HG03196 (cell line): ENCODE data around the gene WFDC1.

ENCODE experiments used
- ATAC-seq: cut with Tn5 transposase; IDR thresholded peaks from one replicate; pipeline ENCODE4 v1.9.1; 2021; ENCODE audit not compliant: unreplicated experiment

The WFDC1 gene, protein sequence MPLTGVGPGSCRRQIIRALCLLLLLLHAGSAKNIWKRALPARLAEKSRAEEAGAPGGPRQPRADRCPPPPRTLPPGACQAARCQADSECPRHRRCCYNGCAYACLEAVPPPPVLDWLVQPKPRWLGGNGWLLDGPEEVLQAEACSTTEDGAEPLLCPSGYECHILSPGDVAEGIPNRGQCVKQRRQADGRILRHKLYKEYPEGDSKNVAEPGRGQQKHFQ

DNA sequence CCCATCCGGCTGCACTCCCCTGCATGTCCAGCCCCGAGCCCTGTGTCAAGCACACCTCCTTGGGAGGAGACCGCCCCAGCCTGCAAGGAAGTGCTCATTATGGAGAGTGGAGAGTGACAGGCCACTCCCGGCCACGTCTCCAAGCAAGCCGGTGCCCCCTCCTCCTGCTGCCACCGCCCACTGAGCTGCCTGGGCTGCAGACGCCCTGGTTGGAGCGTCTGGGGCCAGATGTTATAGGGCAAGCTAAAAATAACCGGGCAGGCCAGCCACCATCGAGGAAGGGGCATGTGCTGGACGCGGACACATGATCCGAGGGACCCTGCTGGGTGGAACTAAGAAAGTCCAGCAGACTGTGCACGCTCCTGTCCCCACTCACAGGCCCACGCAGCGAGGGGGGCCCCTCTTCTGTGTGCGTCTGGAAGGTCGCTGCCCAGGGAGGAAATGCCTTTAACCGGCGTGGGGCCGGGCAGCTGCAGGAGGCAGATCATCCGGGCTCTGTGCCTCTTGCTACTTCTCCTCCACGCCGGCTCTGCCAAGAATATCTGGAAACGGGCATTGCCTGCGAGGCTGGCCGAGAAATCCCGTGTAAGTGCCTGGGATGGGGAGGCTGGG is at the start of gene WFDC1:
Gene WFDC1 (plus strand): TSS at position 348 of the 612 bp plus-strand sequence. CDS start 94 bp downstream, at position 442.
- ATAC-seq: no peak

DNA sequence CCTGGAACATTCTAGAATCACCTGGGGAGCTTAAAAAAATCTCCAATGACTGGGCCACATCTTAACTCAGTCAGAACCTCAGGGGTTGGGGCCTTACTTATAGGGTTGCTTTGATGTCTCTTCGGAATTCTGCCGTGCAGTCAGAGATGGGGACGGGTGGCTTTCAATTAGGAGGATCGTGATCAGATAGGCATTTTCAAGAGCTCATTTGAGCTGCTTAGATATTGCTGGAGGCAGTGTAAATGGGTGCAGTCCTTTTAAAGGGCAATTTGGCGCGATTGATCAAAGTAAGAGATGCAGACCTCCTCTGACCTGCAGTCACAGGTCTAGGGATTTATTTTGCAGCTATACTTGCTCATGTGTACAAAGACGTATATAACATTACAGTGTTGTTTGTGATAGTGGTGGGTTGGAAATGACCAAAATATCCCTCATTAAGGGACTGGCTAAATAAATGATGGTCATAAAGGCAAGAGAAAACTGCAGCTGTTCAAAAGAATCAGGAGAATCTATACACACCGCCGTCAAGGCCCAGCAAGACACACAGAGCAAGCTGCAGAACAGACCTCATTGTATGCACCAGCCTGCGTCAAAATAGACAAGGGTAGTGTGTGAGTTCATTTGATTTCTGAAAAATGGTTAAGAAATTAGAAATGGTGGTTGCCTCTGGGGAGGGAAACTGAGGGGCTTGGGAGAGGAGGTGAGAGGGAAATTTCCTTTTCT is 48.6 kb upstream of the WFDC1 start:
- ATAC-seq: no peak

DNA sequence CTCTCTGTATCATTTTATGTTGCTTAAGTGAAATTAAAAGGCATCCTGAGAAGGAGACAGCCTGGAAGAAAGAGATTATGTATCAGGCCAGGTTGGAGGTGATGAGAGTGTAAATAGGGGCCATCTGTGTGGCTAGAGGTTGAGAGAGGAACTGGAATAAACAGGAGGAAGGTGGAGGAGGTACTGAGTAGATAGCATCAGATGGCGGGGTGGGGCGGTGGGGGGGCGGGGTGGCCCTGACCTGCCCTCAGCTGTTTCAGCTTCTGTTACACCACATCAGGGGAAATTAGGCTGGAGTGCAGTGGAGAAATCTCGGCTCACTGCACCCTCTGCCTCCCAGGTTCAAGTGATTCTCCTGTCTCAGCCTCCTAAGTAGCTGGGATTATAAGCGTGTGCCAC is 48.0 kb upstream of the WFDC1 start:
- no peak for ATAC-seq

DNA sequence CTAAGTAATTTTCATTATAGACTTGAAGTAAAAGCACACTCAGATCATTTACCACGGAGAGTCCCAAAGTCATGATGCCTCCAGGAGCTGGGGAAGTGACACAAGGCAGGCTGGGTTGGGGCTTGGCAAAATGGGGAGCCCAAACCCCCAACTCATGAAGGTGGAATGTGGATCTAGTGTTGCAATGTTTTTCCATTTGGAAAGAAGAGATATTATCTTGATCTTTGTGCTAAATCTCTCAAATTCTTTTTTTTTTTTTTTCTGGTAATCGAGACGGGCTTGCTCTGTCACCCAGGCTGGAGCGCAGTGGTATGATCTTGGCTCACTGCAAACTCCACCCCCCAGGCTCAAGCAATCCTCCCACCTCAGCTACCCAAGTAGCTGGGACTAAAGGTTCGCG is 47.3 kb upstream of the WFDC1 start:
- no peak for ATAC-seq

DNA sequence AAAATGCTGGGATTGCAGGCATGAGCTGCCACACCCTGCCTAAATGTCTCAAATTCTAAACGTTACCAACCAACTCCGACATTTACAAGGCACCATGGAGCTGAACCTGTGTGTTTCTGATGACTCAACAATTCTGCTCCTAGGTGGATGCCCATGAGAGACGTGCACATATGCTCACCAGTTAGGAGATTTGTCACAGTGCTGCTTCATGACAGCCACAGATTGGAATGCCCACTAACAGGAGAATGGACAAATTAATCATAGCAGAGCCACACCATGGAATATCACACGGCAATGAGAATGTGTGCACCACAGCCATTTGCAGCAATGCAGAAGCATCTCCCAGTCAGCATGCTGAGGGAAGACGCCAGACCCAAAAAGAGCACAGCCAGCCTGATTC is 46.8 kb upstream of the WFDC1 start:
- no peak for ATAC-seq

DNA sequence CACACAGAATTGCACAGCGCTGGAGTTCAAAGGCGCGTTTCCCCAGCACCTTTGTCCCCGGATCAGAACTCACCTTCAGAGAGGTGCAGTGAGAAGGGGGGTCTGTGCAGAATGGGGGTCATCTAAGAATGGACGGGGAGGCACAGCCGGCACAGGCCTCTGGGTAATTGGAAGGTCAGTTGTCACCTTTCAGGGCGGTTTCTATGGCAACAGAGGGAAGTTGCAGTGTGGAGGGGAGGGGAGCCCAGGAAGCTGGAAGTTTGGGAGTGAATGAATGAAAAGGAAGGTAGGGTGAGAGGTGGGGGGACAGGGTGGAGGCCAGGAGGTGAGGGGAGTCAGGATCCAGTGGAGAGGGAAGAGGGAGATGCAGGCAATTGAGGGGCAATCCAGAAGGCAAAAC is 42.5 kb upstream of the WFDC1 start:
- no peak for ATAC-seq

DNA sequence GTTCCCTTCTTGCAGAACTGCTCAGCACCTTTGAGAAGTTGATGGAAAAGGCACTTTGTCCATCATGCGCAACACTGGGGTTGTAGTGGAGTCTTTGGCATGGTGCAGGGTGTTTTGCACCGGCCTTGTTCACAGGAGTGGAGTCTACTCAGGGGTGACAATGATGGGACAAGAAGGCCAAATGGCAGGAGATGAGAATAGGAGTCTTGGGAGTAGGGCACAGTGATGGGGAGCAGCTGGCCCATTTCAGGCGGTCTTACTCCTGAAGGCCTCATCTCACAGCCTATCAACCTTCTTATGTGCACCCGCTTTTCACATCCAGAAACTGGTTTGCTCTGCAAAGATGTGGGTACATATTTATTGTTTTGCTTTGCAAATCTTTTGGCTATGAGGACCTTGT is 41.5 kb upstream of the WFDC1 start:
- no peak for ATAC-seq

DNA sequence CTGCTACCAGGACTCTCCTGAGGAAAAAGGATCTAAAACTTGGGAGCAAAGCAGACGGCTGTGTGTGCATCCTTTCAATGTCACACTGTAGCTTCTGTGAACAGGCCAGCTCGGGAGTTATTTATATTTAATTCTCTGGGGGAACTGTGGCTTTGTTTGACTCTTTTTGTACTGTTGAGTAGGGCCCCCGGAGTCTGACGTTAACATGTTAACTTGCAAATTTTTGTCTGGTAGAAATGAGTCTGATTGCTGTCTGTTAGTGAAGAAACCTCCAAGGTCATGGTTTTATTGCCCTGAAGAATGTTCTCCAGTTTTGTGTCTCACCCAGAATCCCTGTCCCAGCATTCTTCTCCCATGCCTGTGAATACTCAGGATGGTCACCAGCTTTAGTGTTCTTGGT is 40.6 kb upstream of the WFDC1 start:
- no peak for ATAC-seq

DNA sequence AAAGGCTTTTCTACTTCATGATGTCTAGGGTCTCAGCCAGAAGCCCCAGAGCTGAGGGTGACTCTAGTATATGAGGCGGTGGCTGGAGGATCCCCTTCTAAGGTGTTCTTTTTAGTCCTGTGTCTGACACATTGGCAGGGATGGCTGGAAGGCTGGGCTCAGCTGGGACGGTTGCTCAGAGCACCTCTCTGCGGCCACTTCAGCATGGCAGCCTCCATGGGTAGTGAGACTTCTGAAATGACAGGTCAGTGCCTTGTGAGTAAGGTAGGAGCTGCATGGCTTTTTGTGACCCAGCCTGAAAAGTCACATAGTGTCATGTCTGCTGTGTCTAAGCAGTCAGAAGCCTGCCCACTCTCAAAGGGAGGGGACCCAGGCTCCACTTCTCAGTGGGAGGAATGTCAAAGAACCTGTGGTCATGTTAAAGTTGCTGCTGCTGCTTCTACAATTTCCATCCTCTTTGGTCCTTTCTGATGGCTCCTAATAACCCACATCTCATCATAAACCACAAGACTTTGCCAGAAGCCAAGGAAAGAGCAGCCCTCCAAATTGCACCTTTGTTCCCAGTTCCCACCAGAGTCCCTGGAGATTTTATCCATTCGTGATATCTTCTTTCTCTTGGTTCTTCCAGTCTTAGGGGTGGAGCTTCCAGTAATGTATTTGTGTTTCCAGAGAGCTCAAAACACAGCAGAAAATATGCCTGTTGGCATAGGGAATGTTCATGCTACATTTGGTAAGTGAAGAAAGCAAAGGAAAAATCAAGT is 39.4 kb upstream of the WFDC1 start:
- ATAC-seq: no peak

DNA sequence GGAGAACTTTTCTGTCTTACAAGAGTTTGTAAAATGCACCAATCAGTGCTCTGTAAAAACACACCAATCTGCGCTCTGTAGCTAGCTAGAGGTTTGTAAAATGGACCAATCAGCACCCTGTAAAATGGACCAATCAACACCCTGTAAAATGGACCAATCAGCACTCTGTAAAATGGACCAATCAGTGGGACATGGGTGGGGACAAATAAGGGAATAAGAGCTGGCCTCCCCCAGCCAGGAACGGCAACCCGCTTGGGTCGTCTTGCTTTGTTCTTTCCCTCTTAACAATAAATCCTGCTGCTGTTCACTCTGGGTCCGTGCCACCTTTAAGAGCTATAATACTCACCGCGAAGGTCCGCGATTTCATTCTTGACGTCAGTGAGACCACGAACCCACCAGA is 36.4 kb upstream of the WFDC1 start:
- ATAC-seq: no peak

DNA sequence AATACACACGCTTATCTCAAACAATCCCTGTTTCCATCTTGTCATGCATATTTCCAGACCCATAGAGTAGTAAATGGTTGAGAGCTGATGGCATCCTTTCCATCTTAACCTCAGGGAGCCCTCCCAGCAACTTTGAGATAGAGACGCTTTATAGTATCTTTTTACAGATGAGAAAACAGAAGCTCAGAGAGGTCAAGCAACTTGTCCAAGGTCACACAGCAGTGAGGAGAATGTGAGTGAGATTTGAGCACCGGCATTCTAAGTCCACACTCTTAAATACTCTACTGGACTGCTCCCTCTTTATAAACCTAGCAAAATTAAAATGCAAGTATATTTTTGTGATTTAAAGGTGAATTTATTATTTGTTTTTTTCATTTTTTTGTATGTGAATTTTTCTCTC is 35.0 kb upstream of the WFDC1 start:
- ATAC-seq: no peak

DNA sequence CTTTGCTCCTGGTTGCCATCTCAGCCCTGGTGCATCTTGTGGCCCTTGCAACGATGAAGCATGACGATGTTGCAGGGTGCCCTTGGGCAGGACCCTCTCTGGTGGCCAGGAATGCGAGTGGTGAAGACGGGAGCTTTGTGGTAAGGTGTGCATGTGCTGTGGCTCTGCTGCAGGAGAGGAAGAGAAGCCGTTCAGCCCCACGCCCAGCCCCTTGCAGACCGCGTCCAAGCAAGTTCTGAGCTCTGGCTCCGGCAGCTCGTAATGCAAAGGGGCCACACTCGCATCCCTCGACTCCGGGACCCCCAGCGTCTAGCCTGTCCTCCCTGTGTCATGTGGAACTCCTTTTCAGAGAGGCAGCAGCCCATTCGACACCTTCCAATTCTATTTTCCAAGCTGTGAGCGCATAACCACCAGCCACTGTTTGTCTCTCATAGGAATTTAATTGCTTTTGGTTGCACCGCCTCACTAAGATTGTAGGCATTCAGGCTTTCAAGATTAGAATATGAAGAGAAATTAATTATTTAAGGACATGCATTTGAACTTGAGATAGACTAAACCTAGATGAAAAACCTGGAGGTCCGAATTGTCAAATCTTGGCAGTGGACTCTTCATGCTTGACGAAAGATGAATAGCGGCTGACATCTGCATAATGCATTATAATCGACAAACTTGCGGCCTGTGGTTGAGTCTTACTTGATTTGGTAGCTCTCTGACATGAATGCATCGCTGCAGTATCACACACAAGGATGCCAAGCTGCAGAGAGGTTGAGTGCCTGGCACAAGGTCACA is 33.7 kb upstream of the WFDC1 start:
- no peak for ATAC-seq

DNA sequence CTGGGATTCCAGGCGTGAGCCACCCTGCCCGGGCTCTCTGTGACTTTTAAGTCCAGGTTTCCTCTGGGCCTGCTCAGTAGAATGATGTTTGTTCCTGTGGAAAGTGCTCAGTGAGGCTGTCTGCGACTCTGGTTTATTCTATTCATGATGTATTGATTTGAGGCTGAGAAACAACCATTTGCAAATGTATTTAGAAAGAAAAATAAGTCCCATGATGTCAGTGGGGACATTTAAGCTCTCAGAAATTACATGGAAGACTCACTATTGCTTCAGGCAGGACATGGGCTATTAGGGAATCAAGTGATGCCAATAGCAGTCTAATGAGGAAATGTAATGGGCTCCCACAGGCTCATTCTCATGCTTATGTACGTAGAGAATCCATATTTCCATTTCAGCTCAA is 32.6 kb upstream of the WFDC1 start:
- no peak for ATAC-seq

DNA sequence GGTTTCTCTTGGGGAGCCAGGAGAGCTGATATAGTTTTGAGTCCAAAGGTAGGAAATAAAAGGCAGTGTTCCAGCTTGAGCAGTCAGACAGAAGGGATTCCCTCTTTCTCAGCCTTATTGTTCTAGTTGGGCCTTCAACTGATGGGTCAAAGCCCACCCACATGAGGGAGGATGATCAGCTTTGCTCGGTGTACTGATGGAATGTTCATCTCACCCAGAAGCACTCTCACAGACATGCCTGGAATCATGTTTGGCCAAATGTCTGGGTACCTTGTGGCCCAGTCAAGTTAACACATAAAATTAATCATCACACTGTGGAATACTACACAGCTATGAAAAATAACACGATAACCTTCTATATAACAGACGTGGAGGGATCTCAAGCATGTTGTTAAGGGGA is 31.7 kb upstream of the WFDC1 start:
- no peak for ATAC-seq

DNA sequence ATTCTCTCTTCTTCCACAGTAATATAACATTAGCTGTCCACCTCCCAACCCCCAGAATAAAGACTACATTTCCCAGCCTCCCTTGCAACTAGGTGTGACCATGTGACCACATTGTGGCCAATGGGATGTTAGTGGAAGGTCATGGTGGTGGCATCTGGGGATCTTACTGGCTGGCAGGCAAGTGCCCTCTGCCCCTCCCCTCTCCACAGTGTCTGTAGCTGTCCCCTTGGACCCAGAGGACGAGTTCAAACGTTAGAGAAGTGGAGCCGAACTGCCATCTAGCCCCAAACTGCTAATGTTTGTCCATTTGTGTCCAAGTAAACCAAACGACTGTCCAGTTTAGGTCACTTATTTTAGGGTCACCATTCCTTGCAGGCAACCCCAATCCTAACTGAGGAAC is 28.2 kb upstream of the WFDC1 start:
- ATAC-seq: no peak

DNA sequence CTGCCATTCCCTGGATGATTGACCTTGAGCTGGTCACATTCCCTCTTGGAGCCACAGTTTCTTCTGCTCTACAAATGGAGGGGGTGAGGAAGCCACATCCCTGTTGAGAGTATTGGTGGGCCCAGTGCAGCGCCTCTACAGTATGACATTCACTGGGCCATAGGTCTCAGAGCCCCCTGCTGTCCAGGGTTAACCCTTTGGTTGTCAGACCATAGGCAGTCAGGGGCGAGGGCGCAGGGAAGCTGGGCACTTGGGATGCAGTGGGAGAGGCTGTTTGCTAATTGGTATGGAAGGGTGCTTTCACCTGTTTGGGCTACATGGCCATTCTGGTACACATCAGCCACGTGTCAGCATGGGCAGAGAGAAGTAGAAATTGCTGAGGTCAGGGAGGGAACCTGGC is 27.3 kb upstream of the WFDC1 start:
- no peak for ATAC-seq

DNA sequence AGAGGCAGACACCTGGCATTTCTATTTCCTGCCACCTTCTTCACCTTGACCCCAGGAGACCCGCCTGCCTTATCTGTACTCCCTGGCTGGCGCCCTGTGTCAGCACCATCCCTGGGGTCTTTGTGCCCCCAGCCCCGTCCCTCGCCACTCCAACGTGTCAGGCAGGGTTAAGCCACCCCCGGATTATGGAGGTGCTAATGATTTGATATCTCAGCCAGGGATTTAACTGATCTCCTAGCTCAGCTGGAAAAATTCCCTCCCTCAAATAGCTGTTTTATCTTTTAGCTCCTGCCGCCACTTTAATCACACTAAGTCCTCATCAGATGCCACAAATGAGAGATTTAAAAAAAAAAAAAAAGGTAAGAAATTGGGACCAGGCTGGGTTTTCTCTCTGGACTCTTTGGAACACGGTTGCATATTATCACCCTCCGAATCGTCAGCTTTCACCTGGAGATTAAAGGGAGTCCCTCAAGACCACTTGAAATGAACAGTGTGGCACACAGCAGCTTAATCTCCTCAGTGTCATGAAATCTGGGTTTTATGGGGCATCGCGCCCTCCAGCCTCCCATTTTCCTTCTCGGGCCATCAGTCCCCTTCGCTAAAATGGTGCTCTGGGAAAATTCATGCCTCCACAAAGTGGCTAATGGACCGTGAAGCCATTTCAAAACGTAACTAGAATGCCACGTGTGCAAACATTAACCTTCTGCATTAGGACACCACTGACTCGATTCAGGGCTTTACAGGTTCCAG is 26.2 kb upstream of the WFDC1 start:
- no peak for ATAC-seq

DNA sequence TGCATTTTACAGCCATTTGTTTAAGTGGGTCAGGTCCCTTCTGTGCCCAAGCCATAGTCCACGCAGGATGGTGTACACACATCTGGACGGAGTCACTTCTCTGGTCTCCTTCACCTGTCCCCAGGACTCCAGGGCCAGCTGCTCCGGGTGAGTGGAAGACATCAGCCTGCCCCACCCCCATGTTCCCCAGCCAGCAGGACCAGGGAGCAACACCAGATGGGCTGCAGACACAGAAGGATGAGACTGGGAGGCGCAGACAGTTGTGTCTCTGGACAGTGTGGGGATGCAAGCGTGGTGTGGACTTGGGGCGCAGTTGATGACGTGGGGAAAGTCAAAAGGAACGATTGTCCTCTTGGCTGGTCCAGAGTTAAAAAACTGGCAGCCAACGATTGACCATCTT is 24.6 kb upstream of the WFDC1 start:
- ATAC-seq: no peak

DNA sequence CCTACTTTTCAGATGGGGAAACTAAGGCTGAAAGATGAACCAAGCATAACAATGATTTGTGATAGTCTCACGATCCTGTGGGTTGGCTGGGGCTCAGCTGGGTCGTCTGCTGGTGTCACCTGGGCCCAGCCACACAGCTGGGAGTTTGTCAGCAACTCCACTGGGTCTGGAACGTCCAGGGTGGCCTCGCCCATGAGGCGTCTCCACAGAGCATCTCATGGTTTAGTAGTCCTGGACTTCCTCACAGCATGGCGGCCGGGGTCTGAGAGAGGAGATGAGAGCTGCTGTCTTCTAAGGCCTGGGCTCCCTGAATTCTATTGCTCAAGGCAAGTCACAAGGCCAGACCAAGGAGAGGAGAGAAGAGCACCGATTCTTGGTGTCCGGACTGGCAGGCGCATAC is 24.1 kb upstream of the WFDC1 start:
- ATAC-seq: no peak

DNA sequence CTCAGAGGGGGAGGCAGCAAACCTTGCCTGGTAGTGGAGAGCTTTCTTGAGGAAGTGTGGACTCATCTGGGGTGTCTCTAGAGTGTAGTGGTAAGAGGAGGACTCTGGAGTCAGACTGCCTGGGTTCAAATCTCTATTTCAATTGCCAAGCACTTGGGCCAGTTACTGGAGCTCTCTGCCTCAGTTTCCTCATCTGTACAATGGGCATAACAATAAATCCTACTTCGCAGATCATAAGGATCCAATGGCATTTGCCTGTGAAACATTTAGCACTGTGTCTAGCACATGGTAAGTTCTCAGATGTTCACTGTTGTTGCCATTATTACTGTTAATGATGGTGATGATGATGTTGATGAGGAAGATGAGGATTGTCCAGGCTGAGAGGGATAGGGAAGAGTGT is 23.6 kb upstream of the WFDC1 start:
- ATAC-seq: no peak
